ENCODE measurements around the gene KCNH1. TPM values are rescaled to one million over a fixed set of nuclear protein-coding genes. Genes with fewer than 3 reads are reported as not detected.
A peak's percentile ranks its signal among the peaks of the same experiment; 100 is the strongest.
"Not testable (repeated sequence)": the region's sequence is repeated elsewhere in the genome, so short reads cannot be mapped to it uniquely, and the experiment has no call there.

KCNH1 gene
- total RNA-seq, 1 donor from 2014 or later = under 0.01 TPM

GRCh38 chr1:210669951-210670350, 464.0 kb downstream of the KCNH1 start:
- FAIRE-seq (no peak), DNase-seq (ENCODE audit: low read depth) (no peak)
- Histone ChIP-seq H3K27me3 (ENCODE audit: control insufficient read depth, insufficient read depth, low read length) (no peaks in the 10 kb centered on the region), H3K4me3 (ENCODE audit: low read depth, low read length) (no peak overlapping the region), H3K36me3 (ENCODE audit: control insufficient read depth, insufficient read depth, low read length) (no peaks in the 10 kb centered on the region)
- no peak for TF ChIP-seq CTCF (IDR thresholded peaks at IDR 0.05; ENCODE audit: insufficient read depth, low read length, severe bottlenecking)

GRCh38 chr1:210663730-210664573, 470.0 kb downstream of the KCNH1 start:
- no peak for TF ChIP-seq CTCF (IDR thresholded peaks at IDR 0.05; ENCODE audit: insufficient read depth, low read length, severe bottlenecking)
- no peak for DNase-seq (ENCODE audit: low read depth)
- no peaks in the 10 kb centered on the region for H3K36me3 ChIP-seq (ENCODE audit: control insufficient read depth, insufficient read depth, low read length)
- no peaks in the 10 kb centered on the region for H3K27me3 ChIP-seq (ENCODE audit: control insufficient read depth, insufficient read depth, low read length)
- peak; percentile 70 for FAIRE-seq
- no peak overlapping the region for H3K4me3 ChIP-seq (ENCODE audit: low read depth, low read length)

- DNase-seq (ENCODE audit: low read depth) = no peak
- TF ChIP-seq CTCF (IDR thresholded peaks at IDR 0.05; ENCODE audit: insufficient read depth, low read length, severe bottlenecking) = no peak
- H3K36me3 ChIP-seq (ENCODE audit: control insufficient read depth, insufficient read depth, low read length) = no peaks in the 10 kb centered on the region
- no peak for FAIRE-seq
- H3K4me3 ChIP-seq (ENCODE audit: low read depth, low read length) = no peak overlapping the region
- no peaks in the 10 kb centered on the region for H3K27me3 ChIP-seq (ENCODE audit: control insufficient read depth, insufficient read depth, low read length)
These were observed 471.5 kb downstream of the KCNH1 start for GRCh38 chr1:210662291-210663050.

DNA sequence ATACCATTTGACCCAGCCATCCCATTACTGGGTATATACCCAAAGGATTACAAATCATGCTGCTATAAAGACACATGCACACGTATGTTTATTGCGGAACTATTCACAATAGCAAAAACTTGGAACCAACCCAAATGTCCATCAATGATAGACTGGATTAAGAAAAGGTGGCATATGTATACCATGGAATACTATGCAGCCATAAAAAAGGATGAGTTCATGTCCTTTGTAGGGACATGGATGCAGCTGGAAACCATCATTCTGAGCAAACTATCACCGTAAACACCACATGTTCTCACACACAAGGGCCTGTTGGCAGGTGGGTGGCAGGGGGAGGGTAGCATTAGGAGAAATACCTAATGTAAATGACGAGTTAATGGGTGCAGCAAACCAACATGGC, 472.4 kb downstream of the KCNH1 start:
- not testable (repeated sequence) for H3K36me3 ChIP-seq (ENCODE audit: control insufficient read depth, insufficient read depth, low read length); DNase-seq (ENCODE audit: low read depth); H3K27me3 ChIP-seq (ENCODE audit: control insufficient read depth, insufficient read depth, low read length); H3K4me3 ChIP-seq (ENCODE audit: low read depth, low read length); FAIRE-seq

DNA sequence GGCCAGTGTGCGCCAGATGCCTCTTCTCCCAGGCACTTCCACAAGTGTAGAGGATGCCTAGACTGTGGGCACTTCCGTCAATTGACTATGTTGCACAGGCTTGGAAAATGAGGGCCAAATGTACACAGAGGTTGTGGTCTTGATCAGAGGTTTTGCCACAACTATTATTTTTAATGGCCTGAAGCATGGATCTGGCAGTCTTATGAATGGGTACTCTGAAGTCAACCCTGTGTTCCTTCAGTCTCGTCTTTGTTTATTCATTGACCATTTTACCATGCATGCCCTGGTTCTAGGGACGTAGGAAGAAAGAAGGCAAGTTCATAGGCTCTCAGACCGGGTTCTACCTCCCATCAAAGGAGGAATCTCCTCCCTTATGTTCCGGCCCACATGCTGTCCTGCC, 476.1 kb downstream of the KCNH1 start:
- no peak for DNase-seq (ENCODE audit: low read depth)
- no peak for FAIRE-seq
- no peak for TF ChIP-seq CTCF (IDR thresholded peaks at IDR 0.05; ENCODE audit: insufficient read depth, low read length, severe bottlenecking)
- Histone ChIP-seq H3K36me3 (ENCODE audit: control insufficient read depth, insufficient read depth, low read length) (no peaks in the 10 kb centered on the region), H3K27me3 (ENCODE audit: control insufficient read depth, insufficient read depth, low read length) (no peaks in the 10 kb centered on the region), H3K4me3 (ENCODE audit: low read depth, low read length) (no peak overlapping the region)

- no peaks in the 10 kb centered on the region for H3K36me3 ChIP-seq (ENCODE audit: control insufficient read depth, insufficient read depth, low read length)
- H3K27me3 ChIP-seq (ENCODE audit: control insufficient read depth, insufficient read depth, low read length) = no peaks in the 10 kb centered on the region
- DNase-seq (ENCODE audit: low read depth) (no peak), FAIRE-seq (no peak)
- no peak overlapping the region for H3K4me3 ChIP-seq (ENCODE audit: low read depth, low read length)
- TF ChIP-seq CTCF (IDR thresholded peaks at IDR 0.05; ENCODE audit: insufficient read depth, low read length, severe bottlenecking) = no peak
These were observed 478.4 kb downstream of the KCNH1 start for GRCh38 chr1:210655511-210655910.
